Fibroblast of mammary gland (primary cell): ENCODE results near the gene SMYD3.

Experiments
- DNase-seq: peaks from one replicate; pipeline ENCODE4 v3.0.0-alpha.2; 2010; ENCODE audit warnings: low read depth
- H3K4me3 ChIP-seq: 2 replicates; pipeline ENCODE4 v1.5.1; 2011; ENCODE audit warnings: low read depth, mild to moderate bottlenecking, low read length, moderate library complexity; ENCODE audit not compliant: control insufficient read depth
- TF ChIP-seq, protein P1 (sequence below): conservative IDR thresholded peaks from 2 replicates; pipeline ENCODE4 v1.5.1; 2011; ENCODE audit warnings: low read depth, low read length, inconsistent platforms; ENCODE audit not compliant: control insufficient read depth, insufficient read depth

Gene SMYD3

GRCh38 chr1:246506674-246507481 lies at the start of gene SMYD3:
TSS of gene SMYD3 (minus strand) at chr1:246507279.
- peak; percentile 60 for DNase-seq
- TF ChIP-seq, protein P1, sequence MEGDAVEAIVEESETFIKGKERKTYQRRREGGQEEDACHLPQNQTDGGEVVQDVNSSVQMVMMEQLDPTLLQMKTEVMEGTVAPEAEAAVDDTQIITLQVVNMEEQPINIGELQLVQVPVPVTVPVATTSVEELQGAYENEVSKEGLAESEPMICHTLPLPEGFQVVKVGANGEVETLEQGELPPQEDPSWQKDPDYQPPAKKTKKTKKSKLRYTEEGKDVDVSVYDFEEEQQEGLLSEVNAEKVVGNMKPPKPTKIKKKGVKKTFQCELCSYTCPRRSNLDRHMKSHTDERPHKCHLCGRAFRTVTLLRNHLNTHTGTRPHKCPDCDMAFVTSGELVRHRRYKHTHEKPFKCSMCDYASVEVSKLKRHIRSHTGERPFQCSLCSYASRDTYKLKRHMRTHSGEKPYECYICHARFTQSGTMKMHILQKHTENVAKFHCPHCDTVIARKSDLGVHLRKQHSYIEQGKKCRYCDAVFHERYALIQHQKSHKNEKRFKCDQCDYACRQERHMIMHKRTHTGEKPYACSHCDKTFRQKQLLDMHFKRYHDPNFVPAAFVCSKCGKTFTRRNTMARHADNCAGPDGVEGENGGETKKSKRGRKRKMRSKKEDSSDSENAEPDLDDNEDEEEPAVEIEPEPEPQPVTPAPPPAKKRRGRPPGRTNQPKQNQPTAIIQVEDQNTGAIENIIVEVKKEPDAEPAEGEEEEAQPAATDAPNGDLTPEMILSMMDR, result no peak
- H3K4me3 ChIP-seq, result peak within 1 kb of the TSS; percentile 85

- H3K4me3 ChIP-seq, result no peak overlapping the region
- no peak for DNase-seq
- TF ChIP-seq, protein P1, result no peak
Measured at GRCh38 chr1:246554201-246554600, 47.1 kb upstream of the SMYD3 start.

GRCh38 chr1:246552110-246552509 lies 45.0 kb upstream of the SMYD3 start:
- DNase-seq, result no peak
- no peak overlapping the region for H3K4me3 ChIP-seq
- TF ChIP-seq, protein P1, result no peak

DNA sequence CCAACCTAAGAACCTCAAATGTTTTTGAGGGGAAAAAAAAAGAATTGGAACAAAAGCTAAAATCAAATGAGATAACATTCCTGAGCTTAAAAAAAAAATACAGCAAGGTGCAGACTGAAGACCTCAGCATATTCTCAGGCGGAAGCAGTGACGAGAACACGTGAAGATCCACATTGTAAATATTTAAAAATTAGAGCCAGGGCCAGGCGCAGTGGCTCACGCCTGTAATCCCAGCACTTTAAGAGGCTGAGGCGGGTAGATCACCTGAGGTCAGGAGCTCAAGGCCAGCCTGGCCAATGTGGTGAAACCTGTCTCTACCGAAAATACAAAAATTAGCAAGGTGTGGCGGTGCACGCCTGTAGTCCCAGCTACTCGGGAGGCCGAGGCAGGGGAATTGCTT lies 43.3 kb upstream of the SMYD3 start:
- no peak for DNase-seq
- no peak overlapping the region for H3K4me3 ChIP-seq
- TF ChIP-seq, protein P1, result no peak

GRCh38 chr1:246549665-246550064 lies 42.6 kb upstream of the SMYD3 start:
- H3K4me3 ChIP-seq, result no peak overlapping the region
- DNase-seq, result no peak
- TF ChIP-seq, protein P1, result no peak

- H3K4me3 ChIP-seq, result no peak overlapping the region
- no peak for DNase-seq
- TF ChIP-seq, protein P1, result no peak
Measured at GRCh38 chr1:246544001-246544400, 36.9 kb upstream of the SMYD3 start.
